Fibroblast of skin of right quadriceps (primary cell): ENCODE data around the gene SLC16A8.
A peak's percentile ranks its signal among the peaks of the same experiment; 100 is the strongest.
"Not testable (repeated sequence)": the region's sequence is repeated elsewhere in the genome, so short reads cannot be mapped to it uniquely, and the experiment has no call there.

Experiments used
- DNase-seq: peaks from one replicate; pipeline ENCODE4 v3.0.0-alpha.2; 2013

The SLC16A8 gene, protein sequence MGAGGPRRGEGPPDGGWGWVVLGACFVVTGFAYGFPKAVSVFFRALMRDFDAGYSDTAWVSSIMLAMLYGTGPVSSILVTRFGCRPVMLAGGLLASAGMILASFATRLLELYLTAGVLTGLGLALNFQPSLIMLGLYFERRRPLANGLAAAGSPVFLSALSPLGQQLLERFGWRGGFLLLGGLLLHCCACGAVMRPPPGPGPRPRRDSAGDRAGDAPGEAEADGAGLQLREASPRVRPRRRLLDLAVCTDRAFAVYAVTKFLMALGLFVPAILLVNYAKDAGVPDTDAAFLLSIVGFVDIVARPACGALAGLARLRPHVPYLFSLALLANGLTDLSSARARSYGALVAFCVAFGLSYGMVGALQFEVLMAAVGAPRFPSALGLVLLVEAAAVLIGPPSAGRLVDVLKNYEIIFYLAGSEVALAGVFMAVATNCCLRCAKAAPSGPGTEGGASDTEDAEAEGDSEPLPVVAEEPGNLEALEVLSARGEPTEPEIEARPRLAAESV

DNA sequence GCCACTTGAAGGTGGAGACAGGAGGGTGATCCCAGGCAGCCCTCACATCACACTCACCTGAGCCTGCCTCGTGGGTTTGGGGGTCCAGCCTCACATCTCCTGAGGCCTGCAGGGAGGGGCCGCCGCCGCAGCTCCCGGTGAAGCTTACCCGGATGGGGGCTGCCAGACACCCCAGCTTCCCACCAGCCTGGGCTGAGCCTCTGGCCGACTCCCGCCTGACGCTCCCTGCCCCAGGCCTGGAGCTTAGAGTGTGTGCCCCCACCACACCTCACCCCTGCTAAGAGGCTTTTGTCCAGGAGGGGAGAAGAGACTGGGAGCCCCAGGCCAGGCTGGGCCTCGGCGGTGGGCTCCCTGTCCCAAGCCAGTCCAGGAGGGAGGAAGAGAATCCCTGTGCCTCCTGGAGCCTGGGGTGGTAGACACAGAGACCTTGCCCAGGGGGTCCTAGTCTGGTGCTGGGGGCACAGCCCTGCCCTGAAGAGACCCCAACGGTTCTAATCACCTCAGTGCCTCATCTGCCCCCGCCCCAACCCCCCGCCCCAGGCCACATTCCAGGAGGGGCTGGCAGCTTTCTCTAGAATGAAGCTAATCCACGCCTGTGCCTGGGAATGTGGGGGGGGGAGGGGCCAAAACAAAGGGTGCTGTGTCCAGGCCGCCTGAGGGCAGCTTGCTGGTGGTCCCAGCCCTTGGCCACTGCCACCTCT lies at the start of gene SLC16A8:
Gene SLC16A8, minus strand, starts transcription at position 254 of the 701 bp plus-strand sequence. CDS start 1,311 bp downstream, outside the sequence.
- DNase-seq = no peak

DNA sequence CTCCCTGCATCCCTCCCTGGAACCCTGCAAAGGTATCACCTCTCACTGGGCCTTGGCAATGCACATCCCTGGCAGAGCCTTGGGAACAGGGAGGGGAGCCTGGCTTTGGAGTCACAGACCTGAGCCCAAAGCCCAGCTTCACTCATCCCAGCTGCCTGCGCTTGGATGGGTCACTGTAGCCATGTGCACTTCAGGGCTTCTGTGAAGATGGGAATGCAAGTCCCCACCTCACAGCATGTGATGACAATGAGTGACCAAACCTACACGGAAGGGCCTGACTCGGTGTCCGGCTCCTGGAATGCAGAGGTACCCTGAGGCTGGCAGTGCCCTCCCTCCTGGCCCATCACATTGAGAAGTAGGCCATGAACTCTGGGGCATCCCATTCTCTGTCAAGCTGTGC lies 49.3 kb upstream of the SLC16A8 start:
- DNase-seq = no peak

DNA sequence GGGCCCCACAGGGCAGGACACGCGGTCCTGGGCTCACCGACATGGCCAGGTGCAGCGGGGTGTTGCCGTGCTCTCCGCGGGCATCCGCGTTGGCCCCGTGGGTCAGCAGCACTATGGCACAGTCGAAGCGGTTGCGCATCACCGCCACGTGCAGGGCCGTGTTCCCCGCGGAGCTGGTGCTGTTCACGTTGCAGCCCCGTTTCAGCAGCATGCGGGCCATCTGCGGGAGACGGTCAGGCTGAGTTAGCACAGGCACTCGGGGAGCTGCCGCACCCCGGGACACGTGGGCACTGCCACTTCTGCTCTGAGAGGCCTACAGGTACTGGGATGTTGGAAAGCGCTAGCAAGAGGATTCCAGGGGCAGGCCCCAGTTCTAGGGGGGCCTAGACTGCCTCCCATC lies 48.8 kb upstream of the SLC16A8 start:
- no peak for DNase-seq

DNA sequence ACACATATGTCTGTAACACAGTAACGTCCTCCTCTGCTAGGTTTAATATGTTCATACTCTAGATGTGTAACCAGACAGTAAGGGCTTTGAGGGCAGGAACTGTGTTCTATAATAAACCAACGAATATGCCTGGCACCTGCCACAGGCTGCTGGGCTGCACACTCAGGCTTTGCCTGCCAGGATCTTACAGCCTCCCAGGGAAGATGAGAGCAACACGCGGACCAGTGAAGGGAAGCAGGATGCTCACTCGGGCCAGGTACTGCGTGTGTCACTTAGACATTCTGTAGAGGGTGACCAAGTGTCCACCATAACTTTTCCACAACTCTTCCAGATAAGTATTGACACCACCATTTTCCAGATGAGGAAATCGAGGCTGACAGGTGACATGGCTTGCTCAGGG lies 48.2 kb upstream of the SLC16A8 start:
- DNase-seq = no peak

DNA sequence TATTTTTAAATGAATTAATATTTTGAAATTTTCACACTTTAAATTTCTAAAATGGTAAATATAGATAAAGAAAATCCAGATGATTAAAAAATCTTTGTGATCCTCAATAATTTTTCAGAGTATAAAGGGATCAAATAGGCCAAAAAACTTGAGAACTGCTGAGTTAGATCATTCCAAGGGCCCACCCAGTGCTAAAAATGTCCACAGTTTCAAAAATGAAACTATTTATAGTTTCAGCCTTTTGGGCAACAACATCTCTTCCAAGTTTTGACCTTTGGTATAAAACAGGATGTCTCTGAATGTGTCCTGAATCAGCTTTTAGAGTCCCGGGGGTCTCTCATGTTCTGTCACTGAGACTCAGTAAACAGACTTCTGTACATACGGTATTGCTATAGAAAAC lies 47.4 kb upstream of the SLC16A8 start:
- no peak for DNase-seq

DNA sequence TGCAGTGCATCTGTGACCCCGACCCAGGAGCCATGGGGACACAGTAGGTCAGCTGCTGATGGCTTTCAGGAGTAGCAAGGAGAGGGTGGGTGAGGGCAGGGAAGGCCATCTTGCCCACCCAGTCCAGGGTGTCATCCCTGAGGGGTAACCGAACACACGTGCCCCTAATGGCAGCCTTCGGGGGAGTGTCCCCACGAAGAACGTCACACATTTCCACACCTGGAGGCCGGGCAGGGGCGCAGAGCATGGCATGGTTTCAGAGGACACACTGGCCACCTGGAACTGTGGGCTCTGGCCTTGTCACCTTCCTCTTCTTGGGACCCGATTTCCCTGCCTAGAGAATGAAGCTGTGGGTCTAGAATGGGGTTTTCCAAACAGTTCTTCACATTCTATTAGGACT lies 45.9 kb upstream of the SLC16A8 start:
- DNase-seq = no peak

DNA sequence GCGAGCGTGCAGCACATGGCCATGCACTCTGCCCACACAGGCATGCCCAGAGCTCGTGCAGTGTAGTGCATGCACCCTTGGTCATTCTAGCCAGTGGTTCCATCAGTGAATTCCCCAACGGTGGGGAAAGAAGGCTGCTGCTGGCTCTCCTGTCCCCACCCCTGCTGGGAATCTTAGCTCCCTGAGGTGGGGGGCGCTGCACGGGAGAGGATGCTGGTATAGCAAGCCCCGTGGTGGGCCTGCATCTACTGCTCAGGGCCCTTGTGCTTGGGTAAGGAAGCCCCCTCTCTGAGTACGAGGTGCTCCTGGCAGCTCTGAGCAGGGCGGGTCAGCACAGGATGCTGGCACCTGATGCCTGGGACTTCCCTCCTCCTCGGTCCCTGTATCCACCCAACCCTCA lies 45.0 kb upstream of the SLC16A8 start:
- no peak for DNase-seq

DNA sequence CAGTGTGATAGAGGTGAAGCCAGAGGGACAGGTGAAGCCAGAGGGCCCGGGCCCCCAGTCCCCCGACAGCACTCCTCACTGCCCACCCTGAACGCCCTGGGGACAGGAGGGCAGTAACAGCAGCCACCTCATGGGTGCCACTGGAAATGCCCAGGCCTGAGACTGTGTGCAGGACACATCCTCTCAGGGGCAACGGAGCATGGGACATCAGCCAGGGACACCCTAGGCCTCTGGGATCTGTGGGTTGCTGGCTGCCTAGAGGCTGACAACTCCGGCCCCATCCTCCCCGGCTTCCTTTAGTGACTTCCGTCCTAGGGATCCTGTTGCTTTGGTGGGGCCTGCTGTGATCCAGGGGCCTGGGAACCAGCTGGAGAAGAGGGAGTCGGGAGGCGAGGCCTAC lies 43.9 kb upstream of the SLC16A8 start:
- no peak for DNase-seq

DNA sequence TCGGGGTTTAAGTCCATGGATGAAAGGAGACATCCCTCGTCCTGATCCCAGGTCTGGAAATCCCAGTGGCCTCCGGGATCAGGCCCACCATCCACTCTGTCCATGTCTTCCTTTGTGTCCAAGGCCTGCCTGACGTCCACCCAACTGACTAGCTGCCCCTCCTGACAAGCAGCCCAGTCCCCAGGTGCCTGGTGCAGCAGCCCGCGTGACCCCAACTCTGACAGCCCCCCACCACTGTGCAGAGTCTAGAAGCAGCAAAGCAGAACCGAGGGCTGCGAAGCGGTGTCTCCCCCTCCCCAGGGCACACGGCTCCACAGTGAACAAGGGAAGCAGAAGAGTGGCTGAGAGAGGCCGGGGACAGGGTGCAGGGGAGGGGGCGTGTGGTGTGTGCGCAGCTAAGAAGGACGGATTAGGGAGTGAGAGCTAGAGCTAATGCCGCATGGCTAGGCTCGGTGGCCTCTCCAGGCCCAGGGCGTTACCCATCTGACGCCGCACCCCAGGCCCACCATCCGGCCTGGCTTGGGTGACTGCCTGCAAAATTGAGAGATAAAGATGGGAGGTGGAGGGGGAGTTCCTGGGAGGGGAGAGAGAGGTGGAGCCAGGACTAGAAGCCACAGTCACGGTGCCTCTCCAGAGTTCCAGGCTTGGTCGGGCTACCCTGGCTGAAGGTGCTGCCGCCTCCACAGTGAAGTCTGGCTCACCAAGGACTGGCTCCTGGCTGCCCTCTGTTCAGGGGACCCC lies 43.1 kb upstream of the SLC16A8 start:
- no peak for DNase-seq

DNA sequence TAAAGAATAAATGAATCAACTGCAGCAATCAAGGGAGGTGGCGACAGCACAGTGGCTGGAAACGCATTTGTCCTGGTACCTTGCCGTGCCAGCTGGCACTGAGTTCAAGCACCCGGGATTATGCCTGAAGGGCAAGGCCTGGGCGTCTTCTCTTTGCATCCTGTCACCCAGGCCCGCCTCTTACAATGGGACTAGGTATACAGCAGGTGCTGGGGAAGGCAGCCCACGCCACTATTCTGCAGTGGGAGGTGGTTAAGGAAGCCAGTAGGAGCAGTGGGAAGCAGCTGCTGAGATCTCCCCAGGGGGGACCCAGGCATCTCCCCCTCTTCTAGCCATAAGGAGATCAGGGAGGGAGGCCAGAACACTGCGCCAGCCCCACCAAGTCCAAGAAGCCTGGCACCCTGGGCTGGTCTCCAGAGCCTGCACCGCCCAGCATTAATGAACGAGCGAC lies 41.8 kb upstream of the SLC16A8 start:
- DNase-seq = no peak

DNA sequence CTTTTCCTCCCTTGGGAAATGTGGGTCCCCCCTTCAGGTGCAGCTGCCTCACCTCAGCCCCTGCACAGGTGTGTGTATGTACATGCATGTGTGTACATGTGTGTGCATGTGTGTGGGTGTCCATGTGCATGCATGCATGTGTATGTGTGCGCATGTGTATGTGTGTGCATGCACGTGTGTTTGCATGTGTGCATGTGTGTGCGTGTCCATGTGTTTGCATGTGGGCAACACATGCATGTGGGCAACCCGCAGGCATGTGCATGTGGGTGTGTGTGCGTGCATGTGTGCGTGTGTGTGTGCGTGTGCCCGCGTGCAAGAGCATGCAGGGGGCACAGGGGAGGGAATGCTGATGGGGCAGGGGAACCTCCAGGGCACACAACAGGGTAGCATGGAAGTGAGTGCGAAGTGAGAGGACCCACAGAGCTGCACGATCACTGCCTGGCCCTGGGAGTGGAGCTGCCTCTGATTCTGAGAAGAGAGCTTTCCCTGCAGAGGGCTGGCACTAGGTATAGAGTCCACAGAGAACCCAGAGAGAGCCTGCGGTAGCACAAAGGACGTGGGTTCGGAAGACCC lies 41.1 kb upstream of the SLC16A8 start:
- DNase-seq = no peak

DNA sequence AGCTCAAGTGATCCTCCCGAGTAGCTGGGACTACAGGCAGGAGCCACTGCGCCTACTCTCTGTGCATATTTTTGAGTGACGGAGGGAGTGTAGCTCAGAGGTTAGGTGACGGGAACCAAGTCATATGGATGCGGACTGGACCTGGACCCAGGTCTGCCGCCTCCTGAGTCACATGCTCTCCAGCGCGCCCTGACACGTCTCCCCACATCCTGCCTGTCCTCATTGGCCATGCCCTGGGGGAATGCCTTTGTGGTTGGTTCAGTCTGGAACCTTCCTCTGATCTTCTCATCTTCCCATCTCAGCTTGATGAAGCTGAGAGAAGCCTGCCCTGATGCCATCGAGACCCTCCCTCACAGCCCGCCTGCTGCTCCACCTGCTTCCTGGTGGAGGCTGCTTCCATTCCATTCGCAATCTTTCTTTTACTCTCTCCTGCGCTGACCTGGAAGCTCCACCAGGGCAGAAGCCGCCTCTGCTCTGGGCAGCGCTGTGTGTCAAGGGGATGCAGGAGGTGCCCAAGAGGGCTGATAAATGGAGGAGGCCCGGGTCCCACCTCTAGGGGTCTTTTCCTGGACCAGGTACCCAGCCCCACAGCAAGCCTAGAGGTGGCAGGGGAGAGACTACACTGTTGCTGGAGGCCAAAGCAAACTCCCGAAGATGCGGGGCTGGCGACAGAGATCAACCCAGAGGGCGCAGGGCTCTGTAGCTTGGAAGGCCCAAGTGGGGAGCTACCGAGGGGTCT lies 40.4 kb upstream of the SLC16A8 start:
- DNase-seq = no peak

DNA sequence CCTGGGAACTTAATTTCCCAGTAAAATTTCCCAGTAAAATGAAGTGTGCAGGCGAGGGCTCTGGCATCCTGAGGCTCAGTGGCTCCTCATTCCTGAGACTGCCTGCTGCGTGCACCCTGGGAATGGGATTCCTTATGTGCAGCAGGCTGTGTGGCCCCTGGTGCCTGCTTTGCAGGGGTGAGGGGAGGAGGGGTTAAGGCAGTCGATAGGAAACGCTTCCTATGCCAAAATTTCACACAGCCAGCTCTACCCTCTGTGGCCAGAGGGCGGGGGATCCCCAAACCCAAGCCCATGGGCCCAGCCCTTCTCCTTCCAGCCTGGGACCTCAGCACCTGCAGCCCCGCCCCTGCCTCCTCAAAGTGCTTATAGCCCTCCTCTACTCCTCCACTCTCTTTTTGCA lies 38.6 kb upstream of the SLC16A8 start:
- no peak for DNase-seq

DNA sequence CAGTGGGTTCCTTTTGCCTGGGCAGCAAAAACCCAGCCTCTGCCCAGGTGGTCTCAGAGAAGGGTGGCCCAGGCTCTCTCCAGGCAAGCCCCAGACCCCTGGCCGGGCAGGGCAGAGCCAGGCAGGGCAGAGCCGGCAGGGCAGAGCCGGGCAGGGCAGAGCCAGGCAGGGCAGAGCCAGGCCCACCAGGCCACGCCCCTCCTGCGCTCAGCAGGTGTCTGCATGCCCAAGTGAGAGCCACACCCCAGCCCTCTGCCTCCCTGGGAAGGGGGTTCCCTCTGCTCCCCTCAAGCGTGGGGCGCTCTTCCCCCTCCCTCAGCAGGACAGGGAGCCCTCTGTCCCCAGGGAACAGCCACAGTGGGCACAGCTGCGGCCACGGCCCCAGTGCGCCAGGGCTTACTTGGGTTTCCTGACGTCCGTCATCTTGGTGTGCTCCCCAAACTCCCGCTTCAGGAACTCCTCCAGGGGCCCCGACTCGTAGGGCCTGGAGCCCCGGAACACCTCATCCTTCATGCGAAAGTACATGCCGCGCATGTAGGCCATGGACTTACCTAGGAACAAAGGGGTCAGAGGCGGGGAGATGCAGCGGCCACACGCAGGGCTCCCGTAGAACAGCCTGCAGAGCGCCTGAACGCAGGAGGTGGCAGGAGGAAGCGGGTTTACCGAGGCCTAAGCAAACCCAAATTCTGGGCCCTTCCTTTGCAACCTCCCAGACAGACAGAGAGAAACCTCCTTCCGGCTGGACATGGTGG lies 36.6 kb upstream of the SLC16A8 start:
- no peak for DNase-seq

DNA sequence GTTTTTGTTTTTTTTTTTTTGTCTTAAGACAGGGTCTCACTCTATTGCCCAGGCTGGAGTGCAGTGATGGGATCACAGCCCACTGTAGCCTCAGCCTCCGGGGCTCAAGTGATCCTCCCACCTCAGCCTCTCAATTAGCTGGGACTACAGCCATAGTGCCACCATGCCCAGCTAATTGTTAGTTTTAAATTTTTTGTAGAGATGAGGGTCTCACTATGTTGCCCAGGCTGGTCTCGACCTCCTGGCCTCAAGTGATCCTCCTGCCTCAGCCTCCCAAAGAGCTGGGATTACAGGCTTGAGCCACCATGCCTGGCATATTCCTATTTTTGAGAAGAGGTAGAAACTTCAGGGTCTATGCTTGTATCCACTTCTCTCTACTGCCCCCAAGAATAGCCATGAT lies 34.8 kb upstream of the SLC16A8 start:
- DNase-seq = not testable (repeated sequence)

DNA sequence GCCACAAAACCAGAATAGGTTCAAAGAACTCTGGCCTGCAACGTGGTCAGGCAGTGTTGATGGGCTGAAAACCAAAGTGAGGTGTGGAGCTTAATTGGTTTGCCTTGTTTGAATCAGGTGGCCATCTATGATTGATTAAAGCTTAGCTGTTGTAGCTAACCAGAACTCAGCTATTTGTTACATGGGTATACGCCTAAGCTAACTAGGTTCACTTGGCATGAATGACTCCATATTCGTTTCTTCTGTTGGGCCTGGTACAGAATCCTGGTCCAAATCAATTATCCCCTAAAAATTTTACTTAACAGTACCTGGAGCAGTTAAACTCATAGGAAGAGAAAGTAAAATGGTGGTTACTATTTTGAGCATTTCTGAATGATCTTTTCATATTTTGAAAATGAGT lies 34.2 kb upstream of the SLC16A8 start:
- no peak for DNase-seq

DNA sequence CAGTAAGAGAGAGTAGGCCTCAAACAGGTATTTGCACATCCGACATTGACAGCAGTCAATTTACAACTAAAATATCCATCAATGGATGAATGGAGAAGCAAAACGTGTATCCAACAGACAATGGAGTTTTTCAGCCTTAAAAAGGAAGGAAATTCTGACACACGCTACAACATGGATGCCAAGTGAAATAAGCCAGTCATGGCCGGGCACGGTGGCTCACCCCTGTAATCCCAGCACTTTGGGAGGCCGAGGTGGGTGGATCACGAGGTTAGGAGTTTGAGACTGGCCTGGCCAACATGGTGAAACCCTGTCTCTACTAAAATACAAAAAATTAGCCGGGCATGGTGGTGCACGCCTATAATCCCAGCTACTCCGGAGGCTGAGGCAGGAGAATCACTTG lies 33.6 kb upstream of the SLC16A8 start:
- not testable (repeated sequence) for DNase-seq

DNA sequence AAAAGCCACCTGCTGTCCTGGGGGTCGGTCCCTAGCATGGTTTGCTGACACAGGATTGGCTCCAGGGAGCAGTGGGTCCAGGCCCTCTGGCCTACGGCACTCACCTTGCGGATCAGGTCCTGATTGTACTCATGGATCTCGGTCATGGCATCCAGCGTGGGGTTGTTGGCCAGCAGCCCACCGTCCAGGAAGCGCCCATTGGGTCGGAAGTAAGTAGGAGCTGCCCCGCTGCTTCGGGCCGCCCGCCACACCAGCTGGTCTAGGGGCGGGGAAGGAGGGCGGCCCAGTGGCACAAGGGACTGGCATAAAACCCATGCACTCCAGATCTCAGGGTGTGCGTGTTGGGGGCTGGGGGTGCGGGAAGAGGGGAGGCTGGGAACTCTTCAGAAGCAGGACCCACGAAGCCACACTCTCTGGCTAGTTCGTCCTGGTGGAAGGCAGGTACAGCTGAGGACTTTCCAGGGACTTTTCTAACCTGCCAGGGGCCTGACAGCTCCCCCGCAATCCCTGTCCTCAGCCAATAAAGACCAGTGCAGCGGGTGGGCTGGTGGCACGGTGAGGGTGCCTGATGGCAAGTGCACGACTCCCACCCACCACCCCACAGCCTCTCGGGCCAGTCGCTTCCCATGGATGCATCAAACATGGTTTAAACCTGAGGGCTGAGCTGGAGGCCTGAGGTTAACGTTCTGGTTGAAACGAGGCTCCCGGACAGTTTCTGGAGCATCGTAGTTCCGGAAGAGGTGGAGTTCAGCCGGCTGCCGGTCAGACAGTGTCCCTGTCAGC lies 31.6 kb upstream of the SLC16A8 start:
- DNase-seq = no peak

DNA sequence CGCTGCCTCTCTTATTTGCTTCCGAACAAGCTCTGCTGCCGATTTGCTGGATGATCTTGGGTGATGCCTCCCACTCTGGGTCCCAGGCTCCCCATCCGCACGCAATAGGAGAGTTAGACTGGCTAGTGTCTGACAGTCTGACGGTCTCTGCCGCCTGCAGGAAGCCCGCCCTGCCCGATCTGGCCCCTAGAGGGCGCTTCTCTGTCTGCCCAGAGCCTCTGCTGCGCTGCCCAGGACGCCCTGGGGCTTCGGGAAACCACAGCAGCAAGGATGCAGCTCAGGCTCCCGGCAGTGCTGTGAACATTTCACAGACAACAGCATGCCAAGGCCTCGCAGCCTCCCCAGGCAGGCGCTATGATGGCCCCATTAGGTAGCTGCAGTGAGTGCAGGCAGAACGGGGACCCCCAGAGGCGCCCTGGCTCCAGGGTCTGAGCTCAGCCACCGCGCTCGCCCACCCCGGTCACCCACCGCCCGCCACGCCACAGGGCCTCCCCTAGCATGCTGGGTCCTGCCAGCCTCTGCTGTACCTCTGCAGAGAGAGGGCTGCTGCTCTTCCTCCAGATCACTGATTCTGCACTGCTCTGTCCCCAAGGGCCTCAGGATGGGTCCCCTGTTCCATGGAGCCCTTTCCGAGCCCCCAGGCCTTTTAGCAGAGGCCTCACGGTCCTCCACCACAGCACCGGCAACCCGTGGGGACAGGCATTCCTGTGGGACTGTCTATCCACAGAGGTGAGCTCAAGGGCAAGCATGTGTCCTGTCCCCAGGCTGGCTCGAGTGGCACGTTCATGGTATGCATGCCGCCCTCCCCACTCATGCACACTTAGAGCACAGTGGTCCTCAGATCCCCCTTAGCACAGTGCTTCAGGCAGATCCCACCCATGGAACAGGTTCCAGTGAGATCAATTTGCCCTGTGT lies 30.8 kb upstream of the SLC16A8 start:
- peak; percentile 73 for DNase-seq

DNA sequence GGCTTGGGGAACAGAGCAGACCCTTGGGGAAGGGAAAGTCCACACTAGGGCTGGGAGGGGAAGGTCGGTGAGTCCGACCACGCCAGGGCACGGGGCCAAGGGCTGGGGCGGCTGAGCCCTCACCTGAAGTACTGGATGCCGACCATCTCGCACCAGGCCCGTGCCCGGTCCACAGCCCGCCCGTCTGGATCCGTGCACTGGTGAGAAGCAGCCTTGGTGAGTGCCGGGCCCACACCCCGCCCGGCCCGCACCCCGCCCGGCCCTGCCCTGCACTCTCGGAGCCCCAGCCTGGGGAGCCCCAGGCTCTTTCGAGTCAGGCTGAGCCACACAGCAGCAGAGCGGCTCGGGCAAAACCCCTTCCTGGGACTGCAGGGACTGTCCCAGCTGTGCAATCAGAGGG lies 28.4 kb upstream of the SLC16A8 start:
- DNase-seq = no peak
